Naive thymus-derived CD8-positive, alpha-beta T cell (primary cell): ENCODE results near the gene SYNJ2BP. TPM values are rescaled to one million over a fixed set of nuclear protein-coding genes. Genes with fewer than 3 reads are reported as not detected.
"Not testable (repeated sequence)": the region's sequence is repeated elsewhere in the genome, so short reads cannot be mapped to it uniquely, and the experiment has no call there.

Experiments used
- ATAC-seq, 2 donors: fragments of 150-1000 bp; cut with Tn5 transposase in 1 of 2; sonication (Bioruptor Pico), chemical (Tn5 transposase) in 1 of 2; 1 replicate in 1 of 2; 2 replicates in 1 of 2; pipeline ENCODE4 v1.10.0; 2021; ENCODE audit warnings: mild to moderate bottlenecking in 2 of 2, moderate library complexity in 2 of 2
- POLR2A ChIA-PET: fragments of 350-600 bp; sonication (Branson Sonifier 250); formaldehyde crosslinking; loops from one replicate; lab custom pipeline; 2021; ENCODE audit warnings: antibody characterized with exemption; lab: Charles Lee
- DNase-seq, 10 donors: peaks; one replicate each; pipeline versions ENCODE4 v3.0.0 to v3.0.0-alpha.2; 2020 to 2022
- H3K27ac Mint-ChIP-seq, 10 donors: one replicate each; pipeline ENCODE4 v1.8.0; 2020 to 2022; ENCODE audit warnings: mild to moderate bottlenecking in 10 of 10, mixed read lengths in 10 of 10, moderate library complexity in 4 of 10, inconsistent platforms in 1 of 10
- H3K27me3 Mint-ChIP-seq, 5 donors: one replicate each; pipeline ENCODE4 v1.8.0; 2021 to 2022; ENCODE audit warnings: mixed read lengths in 5 of 5
- H3K36me3 Mint-ChIP-seq, 3 donors: one replicate each; pipeline ENCODE4 v1.8.0; 2020 to 2022; ENCODE audit warnings: mixed read lengths in 3 of 3, mild to moderate bottlenecking in 2 of 3, inconsistent platforms in 1 of 3
- H3K4me1 Mint-ChIP-seq, 4 donors: one replicate each; pipeline ENCODE4 v1.8.0; 2021 to 2022; ENCODE audit warnings: mixed read lengths in 4 of 4
- H3K4me3 Mint-ChIP-seq, 10 donors: one replicate each; pipeline ENCODE4 v1.8.0; 2020 to 2022; ENCODE audit warnings: mild to moderate bottlenecking in 10 of 10, mixed read lengths in 10 of 10, moderate library complexity in 6 of 10, inconsistent platforms in 1 of 10
- H3K9me3 Mint-ChIP-seq, 9 donors: one replicate each; pipeline ENCODE4 v1.8.0; 2020 to 2022; ENCODE audit warnings: mixed read lengths in 9 of 9, mild to moderate bottlenecking in 3 of 9, inconsistent platforms in 1 of 9, moderate library complexity in 1 of 9
- polyA plus RNA-seq, 3 donors: library from polyadenylated mRNA; unstranded; fragments of 300-500 nt; fragmentation: Illumina TruSeq; gene quantifications; one replicate each; pipeline ENCODE4 v1.2.3, GENCODE V29; 2021
- total RNA-seq, 8 experiments: library from RNA in 2 of 8; stranded (reverse) in 2 of 8; gene quantifications; one replicate each; pipeline ENCODE4 v1.2.3 and lab custom pipeline; 2021 to 2026

Gene SYNJ2BP
- 10 to 100 TPM; 18.6 to 19.9 TPM for total RNA-seq
- 10 to 100 TPM; 13.2 to 16.6 (median 15.7) TPM for polyA plus RNA-seq
- 16.7 to 53.2 (median 28.5) reads per million in 6 experiments for total RNA-seq (lab: John Stamatoyannopoulos, UW)

- peaks cover 0 to 20% (median 0%) of the 10 kb centered on the region in 3 donors for H3K36me3 Mint-ChIP-seq
- H3K4me3 Mint-ChIP-seq = peak within 1 kb of the TSS; percentile 91 to 99 (median 97)
- POLR2A ChIA-PET = no interaction called here
- DNase-seq (peak; percentile 24 to 71 (median 46)), ATAC-seq (peak; percentile 85 to 91)
- peak within 1 kb of the TSS; percentile 89 to 99 (median 94) for H3K27ac Mint-ChIP-seq
- no peaks in the 10 kb centered on the region for H3K9me3 Mint-ChIP-seq
- peaks cover 14 to 45% (median 38%) of the 10 kb centered on the region in 4 donors for H3K4me1 Mint-ChIP-seq
- peaks cover 3 to 19% (median 3%) of the 10 kb centered on the region in 5 donors for H3K27me3 Mint-ChIP-seq
Measured at GRCh38 chr14:70416725-70417349, at the start of gene SYNJ2BP. SYNJ2BP (minus strand) TSS chr14:70417090; CDS start chr14:70416963, 127 bp downstream.

- POLR2A ChIA-PET = no interaction called here
- DNase-seq (no peak), ATAC-seq (no peak)
- H3K27ac Mint-ChIP-seq = no peak overlapping the region
- H3K9me3 Mint-ChIP-seq = no peaks in the 10 kb centered on the region
- peaks cover 0 to 11% (median 2%) of the 10 kb centered on the region in 5 donors for H3K27me3 Mint-ChIP-seq
- H3K36me3 Mint-ChIP-seq = peaks cover 0 to 4% (median 0%) of the 10 kb centered on the region in 3 donors
- no peaks in the 10 kb centered on the region for H3K4me1 Mint-ChIP-seq
- no peak overlapping the region for H3K4me3 Mint-ChIP-seq
Measured at GRCh38 chr14:70454731-70455130, 37.8 kb upstream of the SYNJ2BP start.

- H3K4me1 Mint-ChIP-seq = no peaks in the 10 kb centered on the region
- no peak within 1 kb of the TSS for H3K27ac Mint-ChIP-seq
- H3K4me3 Mint-ChIP-seq = no peak within 1 kb of the TSS
- no peak for ATAC-seq
- H3K36me3 Mint-ChIP-seq = peaks cover 3 to 8% (median 6%) of the 10 kb centered on the region in 3 donors
- H3K27me3 Mint-ChIP-seq = peaks cover 0 to 3% (median 0%) of the 10 kb centered on the region in 5 donors
- peaks cover 0 to 6% (median 0%) of the 10 kb centered on the region in 9 donors for H3K9me3 Mint-ChIP-seq
- POLR2A ChIA-PET = no interaction called here
- no peak for DNase-seq
Measured at GRCh38 chr14:70451874-70452273, 35.0 kb upstream of the SYNJ2BP start, which contains the start of gene ADAM21. ADAM21 (plus strand) TSS chr14:70452174; CDS start chr14:70457500, 5,326 bp downstream.

GRCh38 chr14:70448633-70449340 is 31.9 kb upstream of the SYNJ2BP start:
- no peak for DNase-seq
- H3K27ac Mint-ChIP-seq = no peak overlapping the region
- no peak overlapping the region for H3K4me3 Mint-ChIP-seq
- H3K27me3 Mint-ChIP-seq = no peaks in the 10 kb centered on the region
- no peak for ATAC-seq
- peaks cover 9 to 34% (median 24%) of the 10 kb centered on the region in 3 donors for H3K36me3 Mint-ChIP-seq
- POLR2A ChIA-PET = no interaction called here
- no peaks in the 10 kb centered on the region for H3K4me1 Mint-ChIP-seq
- H3K9me3 Mint-ChIP-seq = peaks cover 3 to 31% (median 11%) of the 10 kb centered on the region in 9 donors

GRCh38 chr14:70442750-70443149 is 25.9 kb upstream of the SYNJ2BP start:
- H3K36me3 Mint-ChIP-seq = peaks cover 14 to 57% (median 49%) of the 10 kb centered on the region in 3 donors
- H3K4me3 Mint-ChIP-seq = no peak overlapping the region
- ATAC-seq (no peak), DNase-seq (no peak)
- peaks cover 0 to 5% (median 4%) of the 10 kb centered on the region in 5 donors for H3K27me3 Mint-ChIP-seq
- peaks cover 12 to 76% (median 30%) of the 10 kb centered on the region in 9 donors for H3K9me3 Mint-ChIP-seq
- no peaks in the 10 kb centered on the region for H3K4me1 Mint-ChIP-seq
- POLR2A ChIA-PET = no interaction called here
- H3K27ac Mint-ChIP-seq = no peak overlapping the region

GRCh38 chr14:70441641-70442040 is 24.8 kb upstream of the SYNJ2BP start:
- Mint-ChIP-seq H3K36me3 (peaks cover 10 to 49% (median 49%) of the 10 kb centered on the region in 3 donors), H3K9me3 (peaks cover 15 to 81% (median 41%) of the 10 kb centered on the region in 9 donors), H3K27ac (no peak overlapping the region), H3K27me3 (peaks cover 0 to 12% (median 7%) of the 10 kb centered on the region in 5 donors), H3K4me3 (no peak overlapping the region), H3K4me1 (no peaks in the 10 kb centered on the region)
- no peak for ATAC-seq
- POLR2A ChIA-PET = no interaction called here
- no peak for DNase-seq

- peaks cover 0 to 51% (median 38%) of the 10 kb centered on the region in 3 donors for H3K36me3 Mint-ChIP-seq
- H3K4me3 Mint-ChIP-seq = no peak overlapping the region
- no peak overlapping the region for H3K27ac Mint-ChIP-seq
- H3K27me3 Mint-ChIP-seq = peaks cover 7 to 43% (median 13%) of the 10 kb centered on the region in 5 donors
- DNase-seq = no peak
- H3K4me1 Mint-ChIP-seq = no peaks in the 10 kb centered on the region
- POLR2A ChIA-PET = no interaction called here
- H3K9me3 Mint-ChIP-seq = peaks cover 22 to 80% (median 59%) of the 10 kb centered on the region in 9 donors
- no peak for ATAC-seq
Measured at GRCh38 chr14:70436867-70437266, 20.0 kb upstream of the SYNJ2BP start.

GRCh38 chr14:70426555-70426954 is 9.7 kb upstream of the SYNJ2BP start:
- H3K4me1 Mint-ChIP-seq, H3K4me3 Mint-ChIP-seq, DNase-seq, ATAC-seq, H3K27ac Mint-ChIP-seq, POLR2A ChIA-PET: not testable (repeated sequence)
- Mint-ChIP-seq H3K9me3 (peaks cover 0 to 33% (median 20%) of the 10 kb centered on the region in 9 donors), H3K27me3 (peaks cover 8 to 34% (median 14%) of the 10 kb centered on the region in 5 donors), H3K36me3 (peaks cover 0 to 17% (median 10%) of the 10 kb centered on the region in 3 donors)

GRCh38 chr14:70425354-70425753 is 8.5 kb upstream of the SYNJ2BP start:
- Mint-ChIP-seq H3K4me3 (no peak overlapping the region), H3K27ac (no peak overlapping the region), H3K9me3 (peaks cover 0 to 21% (median 10%) of the 10 kb centered on the region in 9 donors), H3K4me1 (no peaks in the 10 kb centered on the region), H3K36me3 (peaks cover 0 to 8% (median 0%) of the 10 kb centered on the region in 3 donors), H3K27me3 (peaks cover 8 to 27% (median 12%) of the 10 kb centered on the region in 5 donors)
- no peak for DNase-seq
- POLR2A ChIA-PET = no interaction called here
- no peak for ATAC-seq

- no peak for DNase-seq
- no peaks in the 10 kb centered on the region for H3K36me3 Mint-ChIP-seq
- no peak overlapping the region for H3K4me3 Mint-ChIP-seq
- peaks cover 0 to under 1% (median 0%) of the 10 kb centered on the region in 4 donors for H3K4me1 Mint-ChIP-seq
- peaks cover 0 to 5% (median 0%) of the 10 kb centered on the region in 9 donors for H3K9me3 Mint-ChIP-seq
- ATAC-seq = no peak
- H3K27ac Mint-ChIP-seq = no peak overlapping the region
- POLR2A ChIA-PET = no interaction called here
- peaks cover 3 to 28% (median 6%) of the 10 kb centered on the region in 5 donors for H3K27me3 Mint-ChIP-seq
Measured at GRCh38 chr14:70422538-70422937, 5.6 kb upstream of the SYNJ2BP start.

- DNase-seq, ATAC-seq, H3K4me3 Mint-ChIP-seq, H3K9me3 Mint-ChIP-seq, POLR2A ChIA-PET, H3K36me3 Mint-ChIP-seq, H3K27ac Mint-ChIP-seq: not testable (repeated sequence)
- Mint-ChIP-seq H3K4me1 (peaks cover 10 to 25% (median 22%) of the 10 kb centered on the region in 4 donors), H3K27me3 (peaks cover 3 to 28% (median 6%) of the 10 kb centered on the region in 5 donors)
Measured at GRCh38 chr14:70419270-70419931, 2.5 kb upstream of the SYNJ2BP start.

- Mint-ChIP-seq H3K27me3 (peaks cover 1 to 14% (median 3%) of the 10 kb centered on the region in 5 donors), H3K36me3 (peaks cover 0 to 25% (median 0%) of the 10 kb centered on the region in 3 donors), H3K4me1 (peaks cover 19 to 50% (median 44%) of the 10 kb centered on the region in 4 donors), H3K27ac (peak overlapping the region; percentile 89 to 99 (median 94)), H3K9me3 (no peaks in the 10 kb centered on the region), H3K4me3 (peak overlapping the region; percentile 91 to 99 (median 97))
- ATAC-seq (peak; percentile 33 to 60), DNase-seq (no peak)
- POLR2A ChIA-PET = no interaction called here
Measured at GRCh38 chr14:70416338-70416724, 559 bp downstream of the SYNJ2BP start.
